Muscle of back (tissue), 11 donors: ENCODE data around the gene KIAA1217. TPM values are rescaled to one million over a fixed set of nuclear protein-coding genes. Genes with fewer than 3 reads are reported as not detected.
"Not testable (repeated sequence)": the region's sequence is repeated elsewhere in the genome, so short reads cannot be mapped to it uniquely, and the experiment has no call there.

Experiments
- DNase-seq, 3 donors: peaks; one replicate each; pipeline versions ENCODE4 v3.0.0 to v3.0.0-alpha.2; 2013
- polyA plus RNA-seq, 10 donors: library from polyadenylated mRNA; unstranded; fragments of 120-200 nt; gene quantifications; one replicate each; pipeline ENCODE4 v1.2.1, GENCODE V29; 2013; ENCODE audit not compliant: insufficient read length in 10 of 10

KIAA1217 gene
- polyA plus RNA-seq, 10 donors = 23.7 to 44.9 (median 31.2) TPM

GRCh38 chr10:24465124-24465874, 256.4 kb downstream of the KIAA1217 start:
- DNase-seq = peak in 1 of 3 donors; percentile 59

DNA sequence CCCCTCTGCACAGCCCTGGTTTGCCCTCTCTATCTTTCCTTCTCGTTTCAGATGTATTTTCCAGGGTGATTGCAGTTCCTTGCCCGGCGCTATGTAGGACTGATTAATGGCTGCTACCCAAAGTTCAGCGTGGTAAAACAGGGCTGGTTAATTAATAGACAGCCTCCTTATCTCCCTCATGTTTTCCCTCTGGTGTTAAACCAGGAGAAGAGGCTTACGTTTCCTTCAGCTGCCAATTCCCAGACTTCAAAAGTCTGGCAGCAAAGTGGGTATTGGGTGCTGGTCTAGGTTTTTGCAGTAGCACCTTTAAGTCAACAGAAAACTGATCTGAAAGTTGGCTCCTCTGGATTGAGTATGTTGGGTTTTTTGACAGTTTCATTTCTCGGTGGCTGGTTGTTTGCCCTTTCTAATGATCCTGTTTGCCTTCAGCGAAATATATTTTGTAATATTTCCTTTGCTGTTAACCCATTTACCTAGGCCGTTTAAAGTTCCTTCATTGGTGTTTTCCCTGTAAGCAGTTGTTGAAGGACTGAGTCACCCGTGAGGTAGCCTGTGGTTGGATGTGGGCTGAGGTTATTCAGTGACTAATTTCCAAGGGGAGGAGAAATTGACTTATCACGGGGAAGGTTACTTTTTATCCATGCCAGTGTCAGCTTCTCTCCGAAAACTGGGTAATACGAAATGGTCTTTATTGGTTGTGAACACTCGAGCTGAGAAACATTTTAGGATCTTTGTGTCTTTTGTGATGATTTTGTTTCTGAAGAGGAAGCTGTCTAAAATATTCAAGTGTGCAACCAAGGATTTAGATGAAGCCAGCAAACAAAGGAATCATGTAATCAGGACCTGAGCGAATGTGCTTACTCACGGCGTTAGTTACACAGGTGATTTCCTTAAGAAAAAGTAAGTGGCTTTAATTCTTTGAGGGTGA, 257.2 kb downstream of the KIAA1217 start:
- DNase-seq = peak in 1 of 3 donors; percentile 74

- DNase-seq = no peak
Observed at GRCh38 chr10:24467136-24467535, 258.2 kb downstream of the KIAA1217 start.

DNA sequence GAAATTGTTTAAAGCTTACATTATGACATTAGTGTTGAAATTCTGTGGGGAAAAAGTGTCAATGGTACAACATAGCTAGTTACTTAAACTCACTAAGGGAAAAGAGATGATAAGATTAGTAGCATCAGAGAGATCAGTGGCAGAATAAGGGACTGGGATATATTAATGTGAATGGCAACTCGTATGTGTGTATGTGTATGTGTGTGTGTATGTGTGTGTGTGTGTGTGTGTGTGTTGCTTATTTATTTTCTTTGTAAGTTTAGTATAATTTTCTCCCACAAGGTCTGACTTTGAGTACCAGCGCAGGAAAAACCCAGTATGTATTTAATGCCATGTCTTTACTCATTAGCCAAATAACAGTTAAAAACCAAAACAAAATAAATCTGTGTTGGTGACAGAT, 258.7 kb downstream of the KIAA1217 start:
- DNase-seq = no peak

DNA sequence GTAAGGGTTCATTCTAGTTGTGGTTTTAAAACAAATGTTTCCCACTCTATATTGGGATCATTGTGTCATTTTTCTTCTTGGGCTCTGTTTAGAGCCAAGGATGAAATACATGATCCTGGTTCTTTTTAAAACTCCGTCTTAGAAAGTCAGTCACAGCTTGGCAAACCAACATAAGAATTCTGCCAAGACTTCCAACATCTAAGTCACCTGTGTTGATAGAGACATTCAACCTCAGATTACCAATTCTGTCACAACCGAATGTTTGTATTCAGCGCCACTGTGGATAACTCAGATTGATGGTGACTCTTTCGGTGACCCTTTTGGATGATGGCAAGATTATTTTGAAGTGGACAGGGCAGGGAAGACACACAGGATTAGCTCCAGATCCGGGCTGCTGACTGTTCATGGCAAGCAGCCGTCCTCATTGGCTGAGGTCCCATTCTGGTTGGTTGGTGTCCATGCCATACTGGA, 259.4 kb downstream of the KIAA1217 start:
- no peak for DNase-seq

DNA sequence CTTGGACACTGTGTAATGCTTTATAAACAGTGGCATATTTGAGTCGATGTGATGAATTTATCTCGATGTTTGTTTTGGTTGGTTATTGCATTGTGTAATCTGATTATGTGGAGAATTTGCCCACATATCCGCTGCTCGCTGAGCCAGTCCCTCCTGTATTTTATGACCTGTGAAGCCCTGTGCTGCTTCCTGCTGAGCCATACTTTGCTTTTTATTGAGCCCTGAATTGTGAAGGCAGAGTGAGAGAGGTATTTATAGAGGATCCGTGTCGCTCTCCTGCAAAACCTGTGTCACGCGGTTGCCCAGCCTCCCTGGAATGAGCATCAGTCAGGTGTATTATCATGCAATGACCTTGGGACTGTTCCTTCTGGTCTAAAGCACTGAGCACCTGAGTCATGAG, 261.1 kb downstream of the KIAA1217 start:
- DNase-seq = no peak

DNA sequence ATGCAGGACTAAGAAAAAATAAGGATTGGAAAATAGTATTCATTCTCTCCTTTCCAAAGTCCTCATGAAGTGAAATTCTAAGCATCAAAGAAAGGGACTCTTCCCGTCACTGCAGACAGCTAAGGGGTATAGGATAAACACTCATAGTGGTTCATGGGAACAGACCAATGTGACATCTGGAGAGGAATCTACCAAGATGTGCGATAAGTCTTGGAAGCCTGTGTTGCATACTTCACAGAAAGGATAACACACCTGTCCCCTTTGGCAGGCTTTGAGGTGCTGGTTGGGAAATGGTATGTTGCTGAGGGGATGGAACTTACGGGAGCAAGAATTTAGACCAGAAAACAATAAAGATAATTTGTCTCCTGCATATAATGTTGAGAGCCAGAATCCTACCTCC, 266.7 kb downstream of the KIAA1217 start:
- no peak for DNase-seq

- DNase-seq = no peak
Observed at GRCh38 chr10:24476913-24477701, 268.2 kb downstream of the KIAA1217 start.

- no peak for DNase-seq
Observed at GRCh38 chr10:24477915-24478314, 269.0 kb downstream of the KIAA1217 start.

- DNase-seq = no peak
Observed at GRCh38 chr10:24479806-24480205, 270.9 kb downstream of the KIAA1217 start.

GRCh38 chr10:24480447-24480846, 271.5 kb downstream of the KIAA1217 start:
- DNase-seq = no peak

DNA sequence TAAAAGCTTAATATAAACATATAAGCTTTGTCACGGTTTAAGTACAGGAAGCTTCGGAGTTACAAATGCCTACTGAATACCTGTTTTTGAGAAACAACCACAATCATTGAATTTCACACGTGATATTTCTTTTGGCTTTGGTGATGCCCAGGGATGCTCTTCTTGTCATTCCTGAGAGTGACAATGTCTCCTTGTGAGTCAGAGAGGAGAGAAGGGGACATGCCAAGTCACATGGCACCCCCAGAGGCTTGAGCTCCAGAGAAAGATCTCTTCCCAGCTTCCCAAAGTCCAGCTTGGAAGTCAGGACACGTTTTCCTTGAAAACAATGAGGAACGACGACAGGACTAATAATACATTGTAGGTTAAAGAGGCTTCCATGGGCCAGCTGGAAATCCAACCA, 272.3 kb downstream of the KIAA1217 start:
- DNase-seq = no peak

DNA sequence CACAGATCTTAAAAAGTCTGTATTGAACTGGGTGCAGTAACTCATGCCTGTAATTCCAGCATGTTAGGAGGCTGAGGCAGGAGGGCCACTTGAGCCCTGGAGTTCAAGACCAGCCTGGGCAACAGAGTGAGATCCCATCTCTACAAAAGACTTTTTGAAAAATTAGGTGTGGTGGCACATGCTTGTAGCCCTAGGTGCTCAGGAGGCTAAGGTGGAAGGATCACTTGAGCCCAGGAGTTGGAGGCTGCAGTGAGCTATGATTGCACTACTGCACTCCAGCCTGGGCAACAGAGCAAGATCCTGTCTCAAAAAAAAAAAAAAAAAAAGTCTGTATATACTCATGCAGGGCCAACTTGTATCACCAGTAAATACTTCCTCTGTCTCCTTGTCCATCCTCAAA, 273.8 kb downstream of the KIAA1217 start:
- not testable (repeated sequence) for DNase-seq

GRCh38 chr10:24483701-24484100, 274.8 kb downstream of the KIAA1217 start:
- DNase-seq = no peak

GRCh38 chr10:24484771-24485170, 275.8 kb downstream of the KIAA1217 start:
- no peak for DNase-seq

- no peak for DNase-seq
Observed at GRCh38 chr10:24485304-24485703, 276.4 kb downstream of the KIAA1217 start.

- no peak for DNase-seq
Observed at GRCh38 chr10:24488631-24489030, 279.7 kb downstream of the KIAA1217 start.

GRCh38 chr10:24493165-24493564, 284.2 kb downstream of the KIAA1217 start:
- no peak for DNase-seq

DNA sequence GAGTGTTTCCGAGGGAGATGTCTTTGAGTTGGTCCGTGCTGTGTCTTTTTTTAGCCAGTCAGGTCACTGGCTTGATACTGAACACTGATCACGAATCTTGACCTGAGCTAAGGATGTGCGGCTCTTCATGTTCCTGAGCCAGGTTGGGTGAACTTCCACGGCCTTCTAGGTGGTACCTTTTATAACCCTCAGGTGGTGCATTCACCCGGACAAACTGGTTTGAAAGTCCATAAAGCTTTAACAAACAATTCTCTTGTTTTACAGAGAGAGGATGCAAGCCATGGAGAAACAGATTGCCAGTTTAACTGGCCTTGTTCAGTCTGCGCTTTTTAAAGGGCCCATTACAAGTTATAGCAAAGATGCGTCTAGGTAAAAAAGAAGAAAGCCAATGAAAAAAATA, 285.3 kb downstream of the KIAA1217 start:
- no peak for DNase-seq

GRCh38 chr10:24494777-24495176, 285.8 kb downstream of the KIAA1217 start:
- no peak for DNase-seq

GRCh38 chr10:24495666-24496460, 286.9 kb downstream of the KIAA1217 start:
- DNase-seq = peak in 2 of 3 donors; percentile 21 to 65
